HG03196 (cell line): Measurements from ENCODE around the gene TXNRD3.

Source experiments
- ATAC-seq: cut with Tn5 transposase; IDR thresholded peaks from one replicate; pipeline ENCODE4 v1.9.1; 2021; ENCODE audit not compliant: unreplicated experiment

TXNRD3 gene

GRCh38 chr3:126672340-126672739 is 17.4 kb upstream of the TXNRD3 start:
- no peak for ATAC-seq

- no peak for ATAC-seq
Measured at GRCh38 chr3:126671521-126671920, 16.6 kb upstream of the TXNRD3 start.

- ATAC-seq: no peak
Measured at GRCh38 chr3:126668450-126669401, 13.8 kb upstream of the TXNRD3 start.

GRCh38 chr3:126667631-126668449 is 12.9 kb upstream of the TXNRD3 start:
- no peak for ATAC-seq

GRCh38 chr3:126666658-126667528 is 12.0 kb upstream of the TXNRD3 start:
- ATAC-seq: no peak

GRCh38 chr3:126665959-126666657 is 11.2 kb upstream of the TXNRD3 start:
- no peak for ATAC-seq

GRCh38 chr3:126665221-126665936 is 10.5 kb upstream of the TXNRD3 start:
- ATAC-seq: no peak

- ATAC-seq: no peak
Measured at GRCh38 chr3:126664591-126665214, 9.8 kb upstream of the TXNRD3 start.

GRCh38 chr3:126663750-126664149 is 8.8 kb upstream of the TXNRD3 start:
- ATAC-seq: no peak

GRCh38 chr3:126663257-126663656 is 8.3 kb upstream of the TXNRD3 start:
- ATAC-seq: no peak

GRCh38 chr3:126661532-126662364 is 6.8 kb upstream of the TXNRD3 start:
- no peak for ATAC-seq

GRCh38 chr3:126659915-126660886 is 5.3 kb upstream of the TXNRD3 start:
- ATAC-seq: no peak

- no peak for ATAC-seq
Measured at GRCh38 chr3:126658584-126658983, 3.7 kb upstream of the TXNRD3 start.

- ATAC-seq: no peak
Measured at GRCh38 chr3:126657901-126658300, 3.0 kb upstream of the TXNRD3 start.

- no peak for ATAC-seq
Measured at GRCh38 chr3:126656371-126657134, 1.6 kb upstream of the TXNRD3 start.

GRCh38 chr3:126655887-126656286 is 963 bp upstream of the TXNRD3 start:
- no peak for ATAC-seq
